ENCODE measurements around the gene PITRM1.

GRCh38 chr10:3195726-3196125, 23.1 kb upstream of the PITRM1 start:
- TF ChIP-seq CTCF (IDR thresholded peaks at IDR 0.05; ENCODE audit: insufficient read depth, low read depth, low read length) (no peak), EZH2 (IDR thresholded peaks at IDR 0.05; ENCODE audit: insufficient read depth, low read length) (no peak)

All from astrocyte (in vitro differentiated cells and primary cell).